Neural progenitor cell (in vitro differentiated cells): ENCODE measurements around the gene ANKRD39.

ENCODE experiments used
- CTCF ChIP-seq: fragments of 200-600 bp; sonication (generic); IDR thresholded peaks from 2 replicates; pipeline ENCODE4 v1.5.1; 2017; ENCODE audit warnings: antibody characterized with exemption, mild to moderate bottlenecking
- EZH2 ChIP-seq: fragments of 200-600 bp; sonication (generic); IDR thresholded peaks from 2 replicates; pipeline ENCODE4 v1.6.1; 2017; ENCODE audit warnings: antibody characterized with exemption, mild to moderate bottlenecking, moderate library complexity

GRCh38 chr2:96835830-96836229 lies 22.0 kb downstream of the ANKRD39 start:
- no peak for TF ChIP-seq CTCF
- no peak for TF ChIP-seq EZH2
